HEK293 (cell line): Measurements from ENCODE around the gene HLA-A.
A peak's percentile ranks its signal among the peaks of the same experiment; 100 is the strongest.

Source experiments
- KLF16 ChIP-seq: fragments of 450-650 bp; formaldehyde crosslinking; IDR thresholded peaks from 2 replicates; pipeline ENCODE4 v1.5.1; 2017; ENCODE audit warnings: missing biosample characterization, missing genetic modification characterization
- ZNF423 ChIP-seq: fragments of 450-650 bp; formaldehyde crosslinking; IDR thresholded peaks from 2 replicates; pipeline ENCODE4 v1.5.1; 2016; ENCODE audit warnings: missing biosample characterization, missing genetic modification characterization
- ZNF707 ChIP-seq: fragments of 450-650 bp; formaldehyde crosslinking; IDR thresholded peaks from 2 replicates; pipeline ENCODE4 v1.5.1; 2016; ENCODE audit warnings: missing biosample characterization, missing genetic modification characterization
- TF ChIP-seq, protein P1 (sequence below): fragments of 450-650 bp; formaldehyde crosslinking; IDR thresholded peaks from 2 replicates; pipeline ENCODE4 v1.5.1; 2016; ENCODE audit warnings: missing biosample characterization, missing genetic modification characterization

DNA sequence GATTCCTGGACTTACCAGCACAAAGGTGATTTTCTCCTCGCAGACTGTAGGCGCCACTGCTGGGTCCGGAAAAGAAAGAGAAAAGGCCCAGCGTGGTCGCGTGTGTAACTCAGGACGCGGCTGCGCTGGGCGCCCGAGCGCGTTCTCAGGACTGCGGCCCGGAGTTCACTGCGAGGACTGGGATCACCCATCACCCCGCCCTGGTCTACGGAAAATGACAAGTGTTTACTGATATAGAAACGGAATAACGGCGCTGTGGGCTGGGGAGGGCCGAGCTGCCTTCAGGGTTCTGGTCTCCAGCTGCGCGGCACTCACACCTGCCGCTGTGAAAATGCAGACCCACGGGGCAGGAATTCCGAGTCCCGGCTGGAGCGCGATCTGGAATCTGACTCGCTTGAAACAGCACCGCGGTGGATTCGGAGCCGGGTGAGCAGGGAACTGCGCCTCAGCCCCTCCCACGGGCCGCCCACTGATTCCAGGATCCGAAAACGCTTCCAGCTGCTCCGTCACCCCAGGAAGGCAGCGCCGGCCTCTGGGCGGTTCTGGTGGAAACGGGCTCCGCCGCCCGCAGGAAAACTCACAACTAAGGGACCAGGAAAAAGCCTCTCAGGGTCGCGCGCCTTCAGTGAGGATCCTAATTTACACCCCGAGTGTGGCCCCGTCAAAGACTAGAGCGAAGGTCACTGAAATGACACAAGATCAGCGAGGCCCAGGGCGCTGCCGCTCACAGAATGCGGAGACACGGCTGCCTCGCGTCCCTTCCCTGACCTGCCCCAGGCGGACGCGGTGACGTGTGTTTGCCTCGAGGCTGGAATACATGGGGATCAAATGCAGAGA is 34.5 kb downstream of the HLA-A start:
- TF ChIP-seq ZNF423 (tag by site-specific recombination) (0 out of 2 replicates have a peak, but pooled peaks have one; percentile 38), ZNF707 (tag by site-specific recombination) (no peak), KLF16 (tag by site-specific recombination) (no peak)
- TF ChIP-seq, protein P1, sequence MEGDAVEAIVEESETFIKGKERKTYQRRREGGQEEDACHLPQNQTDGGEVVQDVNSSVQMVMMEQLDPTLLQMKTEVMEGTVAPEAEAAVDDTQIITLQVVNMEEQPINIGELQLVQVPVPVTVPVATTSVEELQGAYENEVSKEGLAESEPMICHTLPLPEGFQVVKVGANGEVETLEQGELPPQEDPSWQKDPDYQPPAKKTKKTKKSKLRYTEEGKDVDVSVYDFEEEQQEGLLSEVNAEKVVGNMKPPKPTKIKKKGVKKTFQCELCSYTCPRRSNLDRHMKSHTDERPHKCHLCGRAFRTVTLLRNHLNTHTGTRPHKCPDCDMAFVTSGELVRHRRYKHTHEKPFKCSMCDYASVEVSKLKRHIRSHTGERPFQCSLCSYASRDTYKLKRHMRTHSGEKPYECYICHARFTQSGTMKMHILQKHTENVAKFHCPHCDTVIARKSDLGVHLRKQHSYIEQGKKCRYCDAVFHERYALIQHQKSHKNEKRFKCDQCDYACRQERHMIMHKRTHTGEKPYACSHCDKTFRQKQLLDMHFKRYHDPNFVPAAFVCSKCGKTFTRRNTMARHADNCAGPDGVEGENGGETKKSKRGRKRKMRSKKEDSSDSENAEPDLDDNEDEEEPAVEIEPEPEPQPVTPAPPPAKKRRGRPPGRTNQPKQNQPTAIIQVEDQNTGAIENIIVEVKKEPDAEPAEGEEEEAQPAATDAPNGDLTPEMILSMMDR, result peak; percentile 59; the same call in 1 of the 2 replicates
